ENCODE data around the gene POLR1G.

GRCh38 chr19:45402298-45403061 lies 4.0 kb upstream of the POLR1G start:
- TF ChIP-seq TCF12 (IDR thresholded peaks at IDR 0.05; ENCODE audit: low read depth): no peak
- TF ChIP-seq TEAD4 (IDR thresholded peaks at IDR 0.05): 0 out of 2 replicates have a peak, but pooled peaks have one; percentile 17
- no peak for TF ChIP-seq EP300 (IDR thresholded peaks at IDR 0.05; ENCODE audit: borderline replicate concordance)

Data from Ishikawa (cell line).